Measurements from ENCODE around the gene RASSF7. TPM values are rescaled to one million over a fixed set of nuclear protein-coding genes. Genes with fewer than 3 reads are reported as not detected.

RASSF7 gene
- total RNA-seq, 2 donors from 2014 or later: 13.3 to 22.9 TPM

Other genes with a start within 250 kb of the RASSF7 start
- gene IFITM1, start 246.9 kb upstream of the RASSF7 start, total RNA-seq: 10 to 100 TPM; 58.1 to 71.0 TPM
- gene IFITM3, start 240.1 kb upstream of the RASSF7 start, total RNA-seq: 10 to 100 TPM; 28.2 to 29.8 TPM
- gene B4GALNT4, start 191.5 kb upstream of the RASSF7 start, total RNA-seq: under 1 TPM in 1 of 2 donors, not detected in 1; 0.50 TPM
- gene PKP3, start 166.8 kb upstream of the RASSF7 start, total RNA-seq: not detected
- gene SIGIRR, start 146.0 kb upstream of the RASSF7 start, total RNA-seq: 10 to 100 TPM; 39.0 to 44.9 TPM
- 1 to 10 TPM; 2.4 to 6.7 TPM for gene ANO9, start 119.0 kb upstream of the RASSF7 start, total RNA-seq
- gene PTDSS2, start 110.7 kb upstream of the RASSF7 start, total RNA-seq: 10 to 100 TPM; 20.6 to 56.9 TPM
- 100 to 1,000 TPM in 1 of 2 donors, 10 to 100 TPM in 1; 89.2 to 113 TPM for gene RNH1, start 53.7 kb upstream of the RASSF7 start, total RNA-seq
- 10 to 100 TPM; 33.6 to 83.5 TPM for gene HRAS, start 25.4 kb upstream of the RASSF7 start, total RNA-seq
- gene LRRC56, start 23.4 kb upstream of the RASSF7 start, total RNA-seq: 1 to 10 TPM in 1 of 2 donors, under 1 TPM in 1; 0.98 to 1.8 TPM
- gene LMNTD2, start 232 bp upstream of the RASSF7 start, total RNA-seq: 1 to 10 TPM; 1.1 to 2.1 TPM
- gene PHRF1, start 15.5 kb downstream of the RASSF7 start, total RNA-seq: 10 to 100 TPM; 49.2 to 85.7 TPM
- 10 to 100 TPM; 33.7 to 34.9 TPM for gene IRF7, start 55.0 kb downstream of the RASSF7 start, total RNA-seq
- gene CDHR5, start 64.0 kb downstream of the RASSF7 start, total RNA-seq: not detected
- gene SCT, start 66.2 kb downstream of the RASSF7 start, total RNA-seq: not detected
- 1 to 10 TPM in 1 of 2 donors, under 1 TPM in 1; 0.48 to 1.3 TPM for gene DRD4, start 76.3 kb downstream of the RASSF7 start, total RNA-seq
- 10 to 100 TPM; 23.2 to 83.6 TPM for gene DEAF1, start 134.3 kb downstream of the RASSF7 start, total RNA-seq
- 10 to 100 TPM; 15.3 to 20.3 TPM for gene TMEM80, start 134.8 kb downstream of the RASSF7 start, total RNA-seq
- 10 to 100 TPM in 1 of 2 donors, 1 to 10 TPM in 1; 2.9 to 13.0 TPM for gene EPS8L2, start 145.3 kb downstream of the RASSF7 start, total RNA-seq
- gene TALDO1, start 186.5 kb downstream of the RASSF7 start, total RNA-seq: 100 to 1,000 TPM; 201 to 242 TPM
- gene GATD1, start 216.5 kb downstream of the RASSF7 start, total RNA-seq: 10 to 100 TPM; 42.2 to 99.7 TPM
- 1 to 10 TPM in 1 of 2 donors, under 1 TPM in 1; 0.95 to 3.4 TPM for gene CEND1, start 229.1 kb downstream of the RASSF7 start, total RNA-seq
- 100 to 1,000 TPM in 1 of 2 donors, 10 to 100 TPM in 1; 64.3 to 125 TPM for gene SLC25A22, start 237.3 kb downstream of the RASSF7 start, total RNA-seq
- 10 to 100 TPM; 19.1 to 53.6 TPM for gene PIDD1, start 244.3 kb downstream of the RASSF7 start, total RNA-seq
- gene RPLP2, start 249.0 kb downstream of the RASSF7 start, total RNA-seq: 1,000 to 10,000 TPM; 1,365 to 2,718 TPM

All from natural killer cell treated with Interleukin-12 subunit alpha and Interleukin-12 subunit beta and Interleukin-15 and Interleukin-18, amount 100 ng/mL, for 72 hours (primary cell).